CD1c-positive myeloid dendritic cell (primary cell): ENCODE results near the gene GON7.
A peak's percentile ranks its signal among the peaks of the same experiment; 100 is the strongest.
"Not testable (repeated sequence)": the region's sequence is repeated elsewhere in the genome, so short reads cannot be mapped to it uniquely, and the experiment has no call there.

Experiments used
- DNase-seq: peaks from one replicate; pipeline ENCODE4 v3.0.0-alpha.2; 2016; ENCODE audit errors: extremely low spot score

GON7 gene

GRCh38 chr14:93199031-93199430 lies 7.8 kb downstream of the GON7 start:
- DNase-seq, result no peak

GRCh38 chr14:93195316-93195999 lies 11.4 kb downstream of the GON7 start:
- no peak for DNase-seq

GRCh38 chr14:93186956-93187355 lies 19.9 kb downstream of the GON7 start:
- peak; percentile 23 for DNase-seq

GRCh38 chr14:93186466-93186865 lies 20.4 kb downstream of the GON7 start:
- DNase-seq, result peak; percentile 84

GRCh38 chr14:93185349-93185720 lies 21.5 kb downstream of the GON7 start:
- no peak for DNase-seq

GRCh38 chr14:93184391-93185348 lies 22.2 kb downstream of the GON7 start, which contains the start of the genes LYSET and MOAP1:
Gene LYSET (plus strand): TSS chr14:93185317. CDS start chr14:93185406, 89 bp downstream.
Gene MOAP1 (minus strand): TSS chr14:93184897. CDS start chr14:93184242, 655 bp downstream.
- DNase-seq, result peak; percentile 95

- no peak for DNase-seq
Measured at GRCh38 chr14:93183596-93184317, 23.1 kb downstream of the GON7 start.

GRCh38 chr14:93175492-93175891 lies 31.4 kb downstream of the GON7 start:
- DNase-seq, result no peak

GRCh38 chr14:93174731-93175130 lies 32.1 kb downstream of the GON7 start:
- not testable (repeated sequence) for DNase-seq

GRCh38 chr14:93173943-93174395 lies 32.9 kb downstream of the GON7 start:
- DNase-seq, result no peak

- no peak for DNase-seq
Measured at GRCh38 chr14:93171376-93171775, 35.5 kb downstream of the GON7 start.

- not testable (repeated sequence) for DNase-seq
Measured at GRCh38 chr14:93170141-93170540, 36.7 kb downstream of the GON7 start.

GRCh38 chr14:93169619-93170018 lies 37.2 kb downstream of the GON7 start:
- not testable (repeated sequence) for DNase-seq

GRCh38 chr14:93168610-93169009 lies 38.3 kb downstream of the GON7 start:
- DNase-seq, result not testable (repeated sequence)

GRCh38 chr14:93165271-93166265 lies 41.3 kb downstream of the GON7 start:
- DNase-seq, result not testable (repeated sequence)

- peak; percentile 16 for DNase-seq
Measured at GRCh38 chr14:93163564-93163963, 43.3 kb downstream of the GON7 start.

- DNase-seq, result no peak
Measured at GRCh38 chr14:93161411-93161940, 45.4 kb downstream of the GON7 start.

- DNase-seq, result peak; percentile 16
Measured at GRCh38 chr14:93160353-93160801, 46.5 kb downstream of the GON7 start.

GRCh38 chr14:93159625-93160352 lies 47.1 kb downstream of the GON7 start:
- DNase-seq, result not testable (repeated sequence)
